ENCODE data around the gene PRIM1.
"Not testable (repeated sequence)": the region's sequence is repeated elsewhere in the genome, so short reads cannot be mapped to it uniquely, and the experiment has no call there.

- TF ChIP-seq CTCF, POLR2A (IDR thresholded peaks at IDR 0.05): not testable (repeated sequence)
Observed at GRCh38 chr12:56793124-56793523, 41.0 kb upstream of the PRIM1 start.

Measured in lower leg skin (tissue), 3 donors.